Heart left ventricle (tissue), 13 donors: Measurements from ENCODE around the gene LMX1A.

ENCODE experiments used
- CTCF ChIP-seq, 12 donors: fragments of 200-600 bp; sonication (generic) in 4 of 12; IDR thresholded peaks; one replicate each; pipeline versions ENCODE4 v1.5.0 to v1.8.0; 2018 to 2022; ENCODE audit warnings: antibody characterized with exemption in 12 of 12, mild to moderate bottlenecking in 5 of 12
- POLR2A ChIP-seq, 2 donors: fragments of 450-650 bp; IDR thresholded peaks; one replicate each; pipeline ENCODE4 v1.6.1; 2017; ENCODE audit warnings: antibody characterized with exemption in 2 of 2, mild to moderate bottlenecking in 2 of 2, moderate library complexity in 2 of 2
- donor health status: ischemic (EF 13 %, LVEDD 7.1; RV severe dilation, severe dysfunction).
- donor health status: DM: no; HTN: yes; CAD: no.
- donor health status: DM: no; HTN: no; CAD: no.
- donor health status: ischemic (EF 25% LVEDD 6.9; RV normal size, moderate dysfunction).
- donor health status: ischemic (EF 25% LVEDD 5.7; RV mildly dilated, moderate dysfunction).
- donor health status: ischemic (EF 35%, LVEDD 5.7; RV mildly dilated, moderate dysfunction).
- donor health status: nonischemic (EF 11% LVEDD 7.7; RV severe dilation, severe dysfunction).
- donor health status: DM: yes; HTN: yes; CAD: no.
- donor health status: PGD.
- donor health status: ischemic (EF 29% LVEDD 5.4; RV normal size, mild dysfunction).
- donor health status: nonischemic (EF 23%, LVEDD 6.1; RV moderate dilation, normal function).

- TF ChIP-seq CTCF (IDR thresholded peaks at IDR 0.05): no peak
- TF ChIP-seq POLR2A (IDR thresholded peaks at IDR 0.05): no peak
These were observed 165.4 kb downstream of the LMX1A start for GRCh38 chr1:165191087-165191486.
